Pancreas (tissue), 10 donors: Measurements from ENCODE around the gene LGALS14. TPM values are rescaled to one million over a fixed set of nuclear protein-coding genes. Genes with fewer than 3 reads are reported as not detected.
"Not testable (repeated sequence)": the region's sequence is repeated elsewhere in the genome, so short reads cannot be mapped to it uniquely, and the experiment has no call there.

Source experiments
- ATAC-seq, 4 donors: fragments of 200-7000 bp; cut with Tn5 transposase; one replicate each; pipeline versions ENCODE4 v1.8.0 to v1.9.1; 2020; ENCODE audit warnings: mild to moderate bottlenecking in 4 of 4, moderate library complexity in 4 of 4
- DNase-seq, 6 donors: peaks; one replicate each; pipeline ENCODE4 v3.0.0-alpha.2; 2020
- FAIRE-seq: peaks from 2 replicates; lab custom pipeline; 2012; peaks lifted over from hg19 to GRCh38; lab: Jason Lieb, UNC
- H3K27ac ChIP-seq, 4 donors: fragments of 200-600 bp; sonication (generic); 1 replicate in 3 of 4; 2 replicates in 1 of 4; pipeline versions ENCODE4 v1.5.0 to v1.8.0; 2020
- H3K27me3 ChIP-seq, 4 donors: fragments of 200-600 bp; one replicate each; pipeline ENCODE4 v1.8.0; 2021
- H3K36me3 ChIP-seq, 3 donors: fragments of 200-600 bp; sonication (generic) in 1 of 3; one replicate each; pipeline versions ENCODE4 v1.5.0 to v1.8.0; 2020 to 2021
- H3K4me1 ChIP-seq, 3 donors: fragments of 200-600 bp; one replicate each; pipeline ENCODE4 v1.8.0; 2021
- H3K4me3 ChIP-seq, 4 donors: fragments of 200-600 bp; sonication (generic) in 2 of 4; one replicate each; pipeline versions ENCODE4 v1.5.0 to v1.8.0; 2020 to 2021
- H3K9me3 ChIP-seq, 4 donors: fragments of 200-600 bp; one replicate each; pipeline ENCODE4 v1.8.0; 2021
- WGBS, 2 donors: extraction: QIAGEN DNeasy Blood & Tissue Kit; methylation state at CpG; one replicate each; pipeline ENCODE4 v1.1.7; 2013; 5-methylcytosine and 5-hydroxymethylcytosine counted together
- intact Hi-C, 3 donors: fragments of 100-400 bp; cut with DNase I; formaldehyde crosslinking; loops; one replicate each; pipeline versions ENCODE4 v1.11.1 to v1.14.2; 2022
- polyA plus RNA-seq, 2 donors: library from polyadenylated mRNA; stranded (reverse); fragments of 200-250 nt; gene quantifications; one replicate each; pipeline ENCODE4 v1.2.3, GENCODE V29; 2013
- total RNA-seq, 6 donors: library from RNA; stranded (reverse); fragmentation: NEBNext Ultra II Directional in 4 of 6; extraction: Animal tissue kit (Norgen Biotek cat#: 25700) in 4 of 6; gene quantifications; one replicate each; pipeline versions ENCODE4 v1.2.1 to v1.2.4, GENCODE V29; 2021 to 2023
- TF ChIP-seq, protein P1 (sequence below), 4 donors: fragments of 200-600 bp; sonication (generic) in 3 of 4; IDR thresholded peaks; one replicate each; pipeline versions ENCODE4 v1.5.0 to v1.8.0; 2021; ENCODE audit warnings: antibody characterized with exemption in 4 of 4
- donor health status: healthy with polysubstance abuse.
- donor health status: DM: no; HTN: no; CAD: no; lungs with moderate emphysema.
- donor health status: DM: no; HTN: no; CAD: no.
- donor health status: control.
- donor health status: control.
- donor health status: Bipolar disorder and iron deficiency.
- donor health status: DM: yes; HTN: yes; CAD: no.
- donor health status: DM: no; HTN: no; CAD: no.
- donor health status: DM: no; HTN: no; CAD: no.
- donor health status: DM: yes; HTN: yes; CAD: no.

The LGALS14 gene
- total and polyA plus RNA-seq, 8 donors, result not detected

- Histone ChIP-seq H3K36me3 (no peaks in the 10 kb centered on the region), H3K27me3 (no peaks in the 10 kb centered on the region), H3K27ac (no peak overlapping the region), H3K9me3 (no peaks in the 10 kb centered on the region), H3K4me1 (peaks cover 0 to 3% (median 0%) of the 10 kb centered on the region in 3 donors), H3K4me3 (no peak overlapping the region)
- ATAC-seq, result no peak
- no peak for DNase-seq
- no peak for FAIRE-seq
- intact Hi-C loops, result no loop called here
- WGBS, 2 donors, result 88 to 93% methylated on average over 5 of the region's 5 CpGs
- TF ChIP-seq, protein P1, sequence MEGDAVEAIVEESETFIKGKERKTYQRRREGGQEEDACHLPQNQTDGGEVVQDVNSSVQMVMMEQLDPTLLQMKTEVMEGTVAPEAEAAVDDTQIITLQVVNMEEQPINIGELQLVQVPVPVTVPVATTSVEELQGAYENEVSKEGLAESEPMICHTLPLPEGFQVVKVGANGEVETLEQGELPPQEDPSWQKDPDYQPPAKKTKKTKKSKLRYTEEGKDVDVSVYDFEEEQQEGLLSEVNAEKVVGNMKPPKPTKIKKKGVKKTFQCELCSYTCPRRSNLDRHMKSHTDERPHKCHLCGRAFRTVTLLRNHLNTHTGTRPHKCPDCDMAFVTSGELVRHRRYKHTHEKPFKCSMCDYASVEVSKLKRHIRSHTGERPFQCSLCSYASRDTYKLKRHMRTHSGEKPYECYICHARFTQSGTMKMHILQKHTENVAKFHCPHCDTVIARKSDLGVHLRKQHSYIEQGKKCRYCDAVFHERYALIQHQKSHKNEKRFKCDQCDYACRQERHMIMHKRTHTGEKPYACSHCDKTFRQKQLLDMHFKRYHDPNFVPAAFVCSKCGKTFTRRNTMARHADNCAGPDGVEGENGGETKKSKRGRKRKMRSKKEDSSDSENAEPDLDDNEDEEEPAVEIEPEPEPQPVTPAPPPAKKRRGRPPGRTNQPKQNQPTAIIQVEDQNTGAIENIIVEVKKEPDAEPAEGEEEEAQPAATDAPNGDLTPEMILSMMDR (IDR thresholded peaks at IDR 0.05), result no peak
Observed at GRCh38 chr19:39681416-39681815, 22.9 kb upstream of the LGALS14 start.

DNA sequence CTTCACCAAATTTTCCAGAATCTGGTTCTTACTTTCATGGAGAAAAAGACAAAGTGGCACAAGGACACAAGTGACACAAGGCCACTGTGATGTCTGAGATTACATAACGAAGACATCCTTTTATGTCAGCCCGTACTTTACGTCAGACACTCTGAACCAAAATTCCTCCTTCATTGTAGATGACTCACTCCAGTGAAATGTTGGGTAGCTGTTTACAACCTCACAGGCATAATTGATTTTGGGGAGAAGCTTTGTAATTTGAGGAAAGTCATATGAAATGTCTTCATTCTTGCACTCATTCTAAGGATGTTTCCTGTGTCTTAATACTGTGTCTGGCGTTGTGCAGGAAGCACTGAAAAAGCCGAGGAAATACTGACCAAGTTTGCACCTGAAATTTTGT lies 20.0 kb upstream of the LGALS14 start:
- Histone ChIP-seq H3K4me3 (no peak overlapping the region), H3K9me3 (no peaks in the 10 kb centered on the region), H3K36me3 (no peaks in the 10 kb centered on the region), H3K27me3 (no peaks in the 10 kb centered on the region), H3K4me1 (no peaks in the 10 kb centered on the region), H3K27ac (no peak overlapping the region)
- intact Hi-C loops, result no loop called here
- no peak for ATAC-seq
- WGBS, 2 donors, result 73 to 83% methylated on average over 5 of the region's 5 CpGs
- DNase-seq, result no peak
- FAIRE-seq, result no peak
- TF ChIP-seq, protein P1 (IDR thresholded peaks at IDR 0.05), result no peak

- no peaks in the 10 kb centered on the region for H3K36me3 ChIP-seq
- H3K9me3 ChIP-seq, result no peaks in the 10 kb centered on the region
- intact Hi-C loops, result no loop called here
- H3K4me1 ChIP-seq, result no peaks in the 10 kb centered on the region
- H3K4me3 ChIP-seq, result no peak overlapping the region
- TF ChIP-seq, protein P1 (IDR thresholded peaks at IDR 0.05), result no peak
- 80 to 88% methylated on average over 3 of the region's 3 CpGs for WGBS, 2 donors
- FAIRE-seq (no peak), ATAC-seq (no peak), DNase-seq (no peak)
- no peak overlapping the region for H3K27ac ChIP-seq
- no peaks in the 10 kb centered on the region for H3K27me3 ChIP-seq
Observed at GRCh38 chr19:39686739-39687138, 17.5 kb upstream of the LGALS14 start.

DNA sequence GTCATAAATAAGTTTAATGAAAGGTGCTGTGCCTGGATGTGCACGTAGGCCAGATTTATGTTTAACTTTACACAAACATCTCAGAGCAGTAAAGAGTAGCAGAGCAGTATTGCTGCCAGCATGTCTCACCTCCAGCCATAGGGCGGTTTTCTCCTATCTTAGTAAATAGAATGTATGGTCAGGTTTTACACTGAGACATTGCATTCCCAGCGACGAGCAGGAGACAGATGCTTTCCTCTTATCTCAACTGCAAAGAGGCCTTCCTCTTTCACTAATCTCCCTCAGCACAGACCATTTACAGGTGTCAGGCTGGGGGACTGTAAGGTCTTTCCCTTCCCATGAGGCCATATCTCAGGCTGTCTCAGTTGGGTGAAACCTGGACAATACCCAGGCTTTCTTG lies 15.6 kb upstream of the LGALS14 start:
- H3K36me3 ChIP-seq, ATAC-seq, H3K4me3 ChIP-seq, H3K4me1 ChIP-seq, H3K27me3 ChIP-seq, H3K27ac ChIP-seq, intact Hi-C loops, FAIRE-seq, DNase-seq, H3K9me3 ChIP-seq: not testable (repeated sequence)
- 70 to 72% methylated on average over 4 of the region's 4 CpGs for WGBS, 2 donors

DNA sequence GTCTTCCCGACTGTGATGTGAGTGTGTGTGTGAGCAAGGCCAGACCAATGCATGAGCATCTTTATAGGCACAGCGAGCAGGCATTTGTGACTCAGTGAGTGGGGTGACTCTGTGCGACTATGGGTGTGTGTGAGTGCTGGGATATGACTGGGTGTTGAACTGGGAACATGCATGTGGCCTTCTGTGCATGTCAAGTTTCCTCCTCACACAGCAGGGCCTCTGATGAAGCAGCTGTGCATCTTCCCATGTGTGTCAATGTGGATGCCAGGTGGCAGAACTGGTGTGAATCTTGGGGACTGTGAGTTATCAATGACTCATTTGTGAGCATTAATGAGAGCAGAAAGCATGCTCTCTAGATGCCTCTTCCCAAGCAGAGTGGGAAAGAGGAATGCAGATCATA lies 12.1 kb upstream of the LGALS14 start:
- FAIRE-seq, result no peak
- Histone ChIP-seq H3K36me3 (no peaks in the 10 kb centered on the region), H3K4me3 (no peak overlapping the region), H3K9me3 (no peaks in the 10 kb centered on the region), H3K27me3 (no peaks in the 10 kb centered on the region), H3K27ac (no peak overlapping the region), H3K4me1 (no peaks in the 10 kb centered on the region)
- 60 to 68% methylated on average over 3 of the region's 3 CpGs for WGBS, 2 donors
- TF ChIP-seq, protein P1 (IDR thresholded peaks at IDR 0.05), result no peak
- peak in 2 of 4 donors; percentile 18 to 71 for ATAC-seq
- intact Hi-C loops, result no loop called here
- DNase-seq, result peak in 3 of 6 donors; percentile 29 to 67 (median 44)
